ENCODE results near the gene MYLIP. TPM values are rescaled to one million over a fixed set of nuclear protein-coding genes. Genes with fewer than 3 reads are reported as not detected.
A peak's percentile ranks its signal among the peaks of the same experiment; 100 is the strongest.

Gene MYLIP
- total and polyA plus RNA-seq, 11 donors = 6.6 to 19.9 (median 12.4) TPM

DNA sequence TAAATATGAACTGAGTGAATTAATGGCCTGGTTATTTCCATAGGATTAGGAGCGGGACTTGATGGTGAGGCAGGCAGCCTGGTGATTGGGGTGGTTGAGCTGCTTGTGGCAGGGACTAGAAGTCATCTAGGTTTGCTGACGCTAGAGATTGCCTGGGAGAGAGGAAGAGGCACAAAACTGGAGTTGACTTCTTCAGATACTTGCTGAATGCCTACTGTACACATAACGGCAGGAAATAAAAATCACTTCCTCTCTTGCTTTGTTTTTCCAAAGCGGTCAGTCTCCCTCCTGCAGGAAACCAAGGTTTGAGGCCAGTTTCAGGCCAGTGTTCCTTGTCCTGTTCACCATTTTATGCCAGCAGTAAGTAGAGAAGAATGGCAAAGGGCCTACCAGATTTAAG lies 36.7 kb upstream of the MYLIP start:
- ATAC-seq = peak in 2 of 4 donors; percentile 36 to 39

DNA sequence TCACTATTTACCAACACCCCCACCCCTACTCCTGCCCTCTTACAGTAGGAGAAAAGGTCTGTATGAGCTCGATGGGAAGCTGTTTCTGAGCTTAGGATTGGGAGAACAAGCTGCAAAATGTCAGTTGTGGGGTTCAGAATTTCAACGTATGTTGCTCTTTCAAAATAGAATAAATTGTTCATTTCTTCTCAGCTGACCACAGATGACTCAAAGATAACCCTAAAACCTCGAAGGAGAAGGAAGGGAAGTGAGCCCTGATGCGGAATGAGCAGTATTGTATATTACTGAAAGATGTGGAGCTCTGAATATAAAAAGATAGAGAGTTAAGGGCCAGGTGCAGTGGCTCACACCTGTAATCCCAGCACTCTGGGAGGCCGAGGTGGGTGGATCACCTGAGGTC lies 35.9 kb upstream of the MYLIP start:
- intact Hi-C loops (cut with DNase I) = no loop called here
- Histone ChIP-seq H3K4me1 (peaks cover 0 to 15% (median 0%) of the 10 kb centered on the region in 12 donors), H3K27ac (no peak overlapping the region), H3K4me3 (no peak overlapping the region), H3K9me3 (no peaks in the 10 kb centered on the region), H3K27me3 (no peaks in the 10 kb centered on the region), H3K36me3 (no peaks in the 10 kb centered on the region)
- no peak for DNase-seq
- WGBS, 4 donors = 86 to 91% (median 90%) methylated on average over 5 of the region's 5 CpGs
- no peak for ATAC-seq
- TF ChIP-seq, protein P1, sequence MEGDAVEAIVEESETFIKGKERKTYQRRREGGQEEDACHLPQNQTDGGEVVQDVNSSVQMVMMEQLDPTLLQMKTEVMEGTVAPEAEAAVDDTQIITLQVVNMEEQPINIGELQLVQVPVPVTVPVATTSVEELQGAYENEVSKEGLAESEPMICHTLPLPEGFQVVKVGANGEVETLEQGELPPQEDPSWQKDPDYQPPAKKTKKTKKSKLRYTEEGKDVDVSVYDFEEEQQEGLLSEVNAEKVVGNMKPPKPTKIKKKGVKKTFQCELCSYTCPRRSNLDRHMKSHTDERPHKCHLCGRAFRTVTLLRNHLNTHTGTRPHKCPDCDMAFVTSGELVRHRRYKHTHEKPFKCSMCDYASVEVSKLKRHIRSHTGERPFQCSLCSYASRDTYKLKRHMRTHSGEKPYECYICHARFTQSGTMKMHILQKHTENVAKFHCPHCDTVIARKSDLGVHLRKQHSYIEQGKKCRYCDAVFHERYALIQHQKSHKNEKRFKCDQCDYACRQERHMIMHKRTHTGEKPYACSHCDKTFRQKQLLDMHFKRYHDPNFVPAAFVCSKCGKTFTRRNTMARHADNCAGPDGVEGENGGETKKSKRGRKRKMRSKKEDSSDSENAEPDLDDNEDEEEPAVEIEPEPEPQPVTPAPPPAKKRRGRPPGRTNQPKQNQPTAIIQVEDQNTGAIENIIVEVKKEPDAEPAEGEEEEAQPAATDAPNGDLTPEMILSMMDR (IDR thresholded peaks at IDR 0.05) = no peak
- no peak for TF ChIP-seq POLR2A (IDR thresholded peaks at IDR 0.05)

More for the DNA sequence above, 36.7 kb upstream of the MYLIP start:
- Histone ChIP-seq H3K4me1 (peaks cover 0 to 15% (median 0%) of the 10 kb centered on the region in 12 donors), H3K27ac (no peak overlapping the region), H3K36me3 (no peaks in the 10 kb centered on the region), H3K9me3 (no peaks in the 10 kb centered on the region), H3K4me3 (no peak overlapping the region), H3K27me3 (no peaks in the 10 kb centered on the region)
- 74 to 77% (median 76%) methylated on average over 4 of the region's 4 CpGs for WGBS, 4 donors
- DNase-seq = no peak
- no peak for TF ChIP-seq POLR2A (IDR thresholded peaks at IDR 0.05)
- TF ChIP-seq, protein P1 (IDR thresholded peaks at IDR 0.05) = no peak
- intact Hi-C loops (cut with DNase I) = no loop called here

DNA sequence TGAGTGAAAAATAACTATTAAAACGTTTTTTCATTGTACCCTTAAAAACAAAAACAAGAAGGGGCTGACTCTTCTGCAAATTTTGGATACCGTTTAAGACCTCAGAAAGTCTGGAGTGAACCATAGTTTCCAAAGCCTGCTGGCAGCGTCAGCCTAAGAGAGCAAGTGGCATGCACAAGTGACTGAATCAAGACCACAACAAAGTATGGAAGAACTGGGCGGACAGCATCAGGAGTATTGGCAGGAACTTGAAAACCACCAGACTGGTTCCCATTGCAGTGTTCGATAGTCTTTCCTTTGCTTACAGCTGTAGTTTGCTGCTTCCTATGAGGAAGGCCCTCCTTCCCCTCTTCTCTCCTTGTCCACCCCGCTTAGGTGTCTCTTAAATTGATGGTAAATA lies 33.7 kb upstream of the MYLIP start:
- no peaks in the 10 kb centered on the region for H3K9me3 ChIP-seq
- H3K4me1 ChIP-seq = peaks cover 0 to 15% (median 0%) of the 10 kb centered on the region in 12 donors
- H3K27me3 ChIP-seq = no peaks in the 10 kb centered on the region
- WGBS, 4 donors = 81 to 85% (median 82%) methylated on average over 6 of the region's 6 CpGs
- no peaks in the 10 kb centered on the region for H3K36me3 ChIP-seq
- no peak for ATAC-seq
- no peak overlapping the region for H3K4me3 ChIP-seq
- intact Hi-C loops (cut with DNase I) = no loop called here
- no peak for DNase-seq
- H3K27ac ChIP-seq = no peak overlapping the region
- TF ChIP-seq POLR2A (IDR thresholded peaks at IDR 0.05) = no peak
- TF ChIP-seq, protein P1 (IDR thresholded peaks at IDR 0.05) = no peak

DNA sequence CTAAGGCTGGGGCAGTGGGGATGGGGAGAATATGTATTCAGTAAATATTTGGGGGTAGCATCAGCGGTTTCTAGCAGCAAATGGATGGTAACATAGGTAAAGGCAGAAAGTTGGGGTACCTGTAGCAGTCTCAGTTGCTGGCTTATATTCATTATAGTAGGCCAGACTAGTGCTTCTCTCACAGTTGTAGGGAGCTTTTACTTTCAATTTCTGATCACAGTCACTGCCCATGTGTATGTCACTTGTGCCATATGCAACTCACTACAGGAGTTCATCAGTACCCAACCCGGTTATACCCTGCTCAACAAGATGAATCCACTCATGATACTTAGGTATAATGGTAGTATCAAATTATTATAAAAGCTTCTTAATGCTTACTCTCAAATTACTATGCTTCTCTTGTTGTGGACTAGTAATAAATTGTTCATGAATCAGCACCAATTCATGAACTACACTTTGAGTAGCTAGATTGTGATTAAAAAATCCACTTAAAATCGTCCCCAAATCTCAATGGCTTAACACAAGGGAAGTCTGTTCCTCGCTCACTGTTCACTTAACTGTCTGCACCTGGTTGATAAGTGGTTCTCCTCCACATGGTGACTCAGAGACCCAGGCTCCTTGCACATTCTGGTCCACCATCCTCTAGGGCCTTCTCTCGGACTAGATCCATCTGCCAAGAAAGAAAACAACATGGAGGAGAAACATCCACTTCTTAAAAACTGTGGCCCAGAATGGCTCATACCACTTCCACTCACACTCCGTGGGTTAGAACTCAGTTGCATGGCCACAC lies 31.3 kb upstream of the MYLIP start:
- H3K4me3 ChIP-seq = no peak overlapping the region
- no peaks in the 10 kb centered on the region for H3K36me3 ChIP-seq
- intact Hi-C loops (cut with DNase I) = no loop called here
- 88 to 93% (median 90%) methylated on average over 6 of the region's 6 CpGs for WGBS, 4 donors
- no peak for ATAC-seq
- peaks cover 0 to 4% (median 0%) of the 10 kb centered on the region in 12 donors for H3K9me3 ChIP-seq
- no peak for DNase-seq
- no peaks in the 10 kb centered on the region for H3K27me3 ChIP-seq
- no peak overlapping the region for H3K27ac ChIP-seq
- TF ChIP-seq POLR2A (IDR thresholded peaks at IDR 0.05) = no peak
- TF ChIP-seq, protein P1 (IDR thresholded peaks at IDR 0.05) = no peak
- peaks cover 0 to 5% (median 0%) of the 10 kb centered on the region in 12 donors for H3K4me1 ChIP-seq
